Osteocyte (in vitro differentiated cells): Measurements from ENCODE around the gene MRPL3. TPM values are rescaled to one million over a fixed set of nuclear protein-coding genes. Genes with fewer than 3 reads are reported as not detected.

Source experiments
- DNase-seq: peaks from one replicate; pipeline ENCODE4 v3.0.0; 2021; ENCODE audit warnings: mixed read lengths; ENCODE audit not compliant: unreplicated experiment; ENCODE audit errors: extremely low spot score
- H3K27ac Mint-ChIP-seq: one replicate; pipeline ENCODE4 v1.8.0; 2021; ENCODE audit warnings: mild to moderate bottlenecking, mixed read lengths; ENCODE audit not compliant: unreplicated experiment
- H3K27me3 Mint-ChIP-seq: one replicate; pipeline ENCODE4 v1.8.0; 2021; ENCODE audit warnings: mixed read lengths; ENCODE audit not compliant: unreplicated experiment
- H3K36me3 Mint-ChIP-seq: one replicate; pipeline ENCODE4 v1.8.0; 2021; ENCODE audit warnings: mixed read lengths; ENCODE audit not compliant: unreplicated experiment
- H3K4me1 Mint-ChIP-seq: one replicate; pipeline ENCODE4 v1.8.0; 2021; ENCODE audit warnings: mixed read lengths; ENCODE audit not compliant: unreplicated experiment
- H3K4me3 Mint-ChIP-seq: one replicate; pipeline ENCODE4 v1.8.0; 2021; ENCODE audit warnings: mild to moderate bottlenecking, moderate library complexity, mixed read lengths; ENCODE audit not compliant: unreplicated experiment
- H3K9me3 Mint-ChIP-seq: one replicate; pipeline ENCODE4 v1.8.0; 2021; ENCODE audit warnings: mixed read lengths; ENCODE audit not compliant: unreplicated experiment
- total RNA-seq: library from RNA; stranded (reverse); gene quantifications from 2 replicates; pipeline ENCODE4 v1.2.1, GENCODE V29; 2021
- TF ChIP-seq, protein P1 (sequence below): fragments of 200-600 bp; sonication (generic); IDR thresholded peaks from 2 replicates; pipeline ENCODE4 v1.5.0; 2021; ENCODE audit warnings: antibody characterized with exemption, mild to moderate bottlenecking, moderate library complexity

Gene MRPL3
- total RNA-seq, 1 donor from 2014 or later: 37.4 TPM

DNA sequence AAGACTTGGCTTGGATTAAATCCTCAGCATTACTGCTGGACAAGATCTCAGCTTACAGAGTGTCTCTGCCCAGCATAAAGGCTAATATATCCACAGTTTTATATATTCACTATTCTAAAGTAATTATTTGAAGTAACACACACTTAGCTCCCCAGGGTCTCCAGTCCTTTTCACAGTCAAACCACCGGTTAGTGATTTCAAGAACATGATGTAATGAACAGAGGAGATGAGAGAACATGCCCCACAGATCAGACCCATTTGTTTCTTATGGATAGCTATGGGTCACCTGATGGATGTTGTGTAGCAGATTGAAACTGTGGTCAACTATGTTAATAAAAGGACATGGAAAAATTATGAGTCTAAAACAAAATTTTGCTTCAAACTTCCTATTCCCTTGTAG is 44.8 kb upstream of the MRPL3 start:
- no peak for DNase-seq
- Mint-ChIP-seq H3K4me3 (no peak overlapping the region), H3K27me3 (peaks cover 3% of the 10 kb centered on the region), H3K9me3 (no peaks in the 10 kb centered on the region), H3K27ac (no peak overlapping the region), H3K4me1 (no peaks in the 10 kb centered on the region), H3K36me3 (no peaks in the 10 kb centered on the region)
- TF ChIP-seq, protein P1, sequence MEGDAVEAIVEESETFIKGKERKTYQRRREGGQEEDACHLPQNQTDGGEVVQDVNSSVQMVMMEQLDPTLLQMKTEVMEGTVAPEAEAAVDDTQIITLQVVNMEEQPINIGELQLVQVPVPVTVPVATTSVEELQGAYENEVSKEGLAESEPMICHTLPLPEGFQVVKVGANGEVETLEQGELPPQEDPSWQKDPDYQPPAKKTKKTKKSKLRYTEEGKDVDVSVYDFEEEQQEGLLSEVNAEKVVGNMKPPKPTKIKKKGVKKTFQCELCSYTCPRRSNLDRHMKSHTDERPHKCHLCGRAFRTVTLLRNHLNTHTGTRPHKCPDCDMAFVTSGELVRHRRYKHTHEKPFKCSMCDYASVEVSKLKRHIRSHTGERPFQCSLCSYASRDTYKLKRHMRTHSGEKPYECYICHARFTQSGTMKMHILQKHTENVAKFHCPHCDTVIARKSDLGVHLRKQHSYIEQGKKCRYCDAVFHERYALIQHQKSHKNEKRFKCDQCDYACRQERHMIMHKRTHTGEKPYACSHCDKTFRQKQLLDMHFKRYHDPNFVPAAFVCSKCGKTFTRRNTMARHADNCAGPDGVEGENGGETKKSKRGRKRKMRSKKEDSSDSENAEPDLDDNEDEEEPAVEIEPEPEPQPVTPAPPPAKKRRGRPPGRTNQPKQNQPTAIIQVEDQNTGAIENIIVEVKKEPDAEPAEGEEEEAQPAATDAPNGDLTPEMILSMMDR: no peak

DNA sequence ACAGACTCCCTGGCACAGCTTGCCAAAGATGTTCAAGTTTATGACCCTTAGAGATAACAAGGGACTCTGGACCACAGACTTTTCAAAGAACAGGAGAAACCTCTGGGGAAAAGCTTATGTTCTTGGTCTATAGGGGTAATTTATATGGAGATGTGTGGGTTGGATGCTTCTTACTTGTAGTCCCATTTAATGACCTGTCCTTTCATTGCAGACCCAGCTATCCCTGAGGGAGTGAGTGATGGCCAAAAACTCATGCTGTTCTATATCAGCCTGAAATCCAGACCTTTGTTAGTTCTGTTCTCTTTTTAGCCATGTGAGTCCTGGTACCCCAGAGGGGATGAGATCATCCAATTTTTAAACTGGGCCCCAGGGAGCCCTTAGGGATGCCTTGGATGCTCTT is 43.7 kb upstream of the MRPL3 start:
- H3K9me3 Mint-ChIP-seq: no peaks in the 10 kb centered on the region
- DNase-seq: no peak
- no peaks in the 10 kb centered on the region for H3K36me3 Mint-ChIP-seq
- H3K4me1 Mint-ChIP-seq: no peaks in the 10 kb centered on the region
- peaks cover 3% of the 10 kb centered on the region for H3K27me3 Mint-ChIP-seq
- no peak overlapping the region for H3K27ac Mint-ChIP-seq
- TF ChIP-seq, protein P1: no peak
- no peak overlapping the region for H3K4me3 Mint-ChIP-seq

DNA sequence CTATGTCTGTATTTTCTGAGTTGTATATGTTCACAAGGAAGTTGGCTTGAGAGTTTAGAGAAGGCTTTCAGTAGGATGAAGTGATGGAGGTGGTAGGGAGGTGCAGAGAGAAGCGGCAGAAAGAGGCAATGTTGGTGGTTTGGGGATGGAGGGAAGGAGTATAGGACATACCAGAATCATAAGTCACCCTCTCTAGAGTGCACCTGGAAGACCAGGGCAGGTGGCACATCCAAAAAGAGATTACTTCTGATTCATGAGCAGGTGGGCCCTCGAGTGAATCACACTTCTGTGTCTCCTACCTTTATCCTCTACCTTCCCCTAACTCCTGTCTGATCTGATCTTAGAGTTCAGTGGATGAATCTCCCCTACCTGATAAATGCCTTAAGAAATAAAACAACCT is 41.8 kb upstream of the MRPL3 start:
- TF ChIP-seq, protein P1: no peak
- no peak for DNase-seq

DNA sequence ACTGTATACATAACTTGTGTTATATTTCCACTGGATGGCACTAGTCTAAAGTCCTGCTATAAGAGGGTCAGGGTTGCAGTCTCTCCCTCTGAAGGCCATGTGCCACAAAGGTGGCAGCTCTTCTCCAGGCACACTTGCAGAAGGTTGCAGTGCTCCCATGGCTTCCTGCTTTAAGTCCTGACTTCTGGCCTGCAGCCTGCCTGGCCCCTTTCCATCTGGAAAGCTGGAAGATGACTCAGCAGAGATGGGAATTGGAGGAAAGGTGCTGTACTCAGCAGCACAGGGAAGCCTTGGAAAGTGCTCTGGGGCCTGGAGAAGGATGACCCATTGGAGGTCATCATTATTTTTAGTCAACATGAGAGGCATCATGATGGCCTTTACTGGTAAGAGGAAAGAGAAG is 40.9 kb upstream of the MRPL3 start:
- Mint-ChIP-seq H3K27ac (no peak overlapping the region), H3K9me3 (no peaks in the 10 kb centered on the region), H3K27me3 (peaks cover 3% of the 10 kb centered on the region), H3K4me3 (no peak overlapping the region), H3K4me1 (no peaks in the 10 kb centered on the region), H3K36me3 (no peaks in the 10 kb centered on the region)
- DNase-seq: no peak
- TF ChIP-seq, protein P1: no peak

More for the DNA sequence above, 41.8 kb upstream of the MRPL3 start:
- H3K36me3 Mint-ChIP-seq: no peaks in the 10 kb centered on the region
- H3K9me3 Mint-ChIP-seq: no peaks in the 10 kb centered on the region
- no peaks in the 10 kb centered on the region for H3K4me1 Mint-ChIP-seq
- no peak overlapping the region for H3K27ac Mint-ChIP-seq
- H3K27me3 Mint-ChIP-seq: peaks cover 3% of the 10 kb centered on the region
- H3K4me3 Mint-ChIP-seq: no peak overlapping the region

DNA sequence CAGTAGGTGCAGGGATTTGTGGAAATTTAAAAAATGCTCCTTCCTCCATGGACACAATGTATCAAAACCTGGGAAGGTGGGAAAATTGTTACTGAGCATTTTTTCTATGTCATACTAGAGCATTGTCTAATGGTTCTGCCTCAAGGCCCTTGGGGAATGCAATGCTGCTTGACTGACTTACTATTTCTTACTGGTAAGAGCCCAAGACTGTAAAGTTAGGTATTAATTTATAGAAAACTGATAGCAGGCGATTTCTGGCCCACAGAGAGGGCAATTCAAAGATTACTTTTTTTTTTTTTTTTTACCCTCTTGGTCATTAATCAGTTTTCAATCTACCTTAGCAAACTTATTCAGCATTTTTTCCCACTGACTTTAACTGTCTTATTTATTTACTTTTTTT is 38.5 kb upstream of the MRPL3 start:
- Mint-ChIP-seq H3K27me3 (peaks cover 3% of the 10 kb centered on the region), H3K4me3 (no peak overlapping the region), H3K9me3 (no peaks in the 10 kb centered on the region), H3K36me3 (no peaks in the 10 kb centered on the region), H3K27ac (no peak overlapping the region), H3K4me1 (no peaks in the 10 kb centered on the region)
- no peak for DNase-seq
- TF ChIP-seq, protein P1: no peak
